BJ (cell line): ENCODE data around the gene CDC26. TPM values are rescaled to one million over a fixed set of nuclear protein-coding genes. Genes with fewer than 3 reads are reported as not detected.
"Not testable (repeated sequence)": the region's sequence is repeated elsewhere in the genome, so short reads cannot be mapped to it uniquely, and the experiment has no call there.

Experiments
- CTCF ChIA-PET: fragments of 350-600 bp; formaldehyde crosslinking; extraction: SDS; loops from one replicate; lab custom pipeline; 2021; ENCODE audit warnings: antibody characterized with exemption, inconsistent platforms; lab: Yijun Ruan, JAX
- POLR2A ChIA-PET: fragments of 300-600 bp; sonication (Branson Sonifier 250); formaldehyde crosslinking; extraction: SDS; loops from one replicate; lab custom pipeline; 2021; ENCODE audit warnings: antibody characterized with exemption; lab: Charles Lee
- DNase-seq: peaks from one replicate; pipeline ENCODE4 v3.0.0-alpha.2; 2011; ENCODE audit warnings: low read depth
- H3K27me3 ChIP-seq: 2 replicates; pipeline ENCODE4 v1.6.0; 2011; ENCODE audit warnings: low read length; ENCODE audit not compliant: control insufficient read depth, insufficient read depth
- H3K36me3 ChIP-seq: 2 replicates; pipeline ENCODE4 v1.5.1; 2011; ENCODE audit warnings: low read length; ENCODE audit not compliant: control insufficient read depth, insufficient read depth
- H3K4me3 ChIP-seq: 2 replicates; pipeline ENCODE4 v1.5.1; 2011; ENCODE audit warnings: low read depth, mild to moderate bottlenecking, control low read depth, low read length
- CTCF ChIP-seq: IDR thresholded peaks from 2 replicates; pipeline ENCODE4 v1.5.1; 2011; ENCODE audit warnings: low read depth, mild to moderate bottlenecking, control low read depth, inconsistent platforms, low read length, moderate library complexity; ENCODE audit not compliant: insufficient read depth
- polyA plus RNA-seq: library from polyadenylated mRNA; depleted of rRNA; stranded (reverse); fragments of >200 nt; gene quantifications from 2 replicates; pipeline ENCODE4 v1.2.3, GENCODE V29; 2011

Gene CDC26
- polyA plus RNA-seq, 1 experiment = 11.1 TPM

GRCh38 chr9:113255438-113255837 is 19.9 kb downstream of the CDC26 start:
- ChIA-PET POLR2A (no interaction called here), CTCF (no interaction called here)
- no peaks in the 10 kb centered on the region for H3K27me3 ChIP-seq
- no peak for TF ChIP-seq CTCF
- no peak overlapping the region for H3K4me3 ChIP-seq
- DNase-seq = no peak
- H3K36me3 ChIP-seq = peaks cover 9% of the 10 kb centered on the region

GRCh38 chr9:113254991-113255390 is 20.4 kb downstream of the CDC26 start:
- DNase-seq = no peak
- Histone ChIP-seq H3K4me3 (no peak overlapping the region), H3K36me3 (peaks cover 6% of the 10 kb centered on the region), H3K27me3 (no peaks in the 10 kb centered on the region)
- ChIA-PET POLR2A (no interaction called here), CTCF (no interaction called here)
- no peak for TF ChIP-seq CTCF

GRCh38 chr9:113250807-113251206 is 24.6 kb downstream of the CDC26 start:
- Histone ChIP-seq H3K4me3 (no peak overlapping the region), H3K27me3 (no peaks in the 10 kb centered on the region), H3K36me3 (no peaks in the 10 kb centered on the region)
- POLR2A ChIA-PET = no interaction called here
- DNase-seq = no peak
- CTCF ChIA-PET = no interaction called here
- no peak for TF ChIP-seq CTCF

- POLR2A ChIA-PET, DNase-seq, CTCF ChIA-PET, H3K4me3 ChIP-seq, H3K36me3 ChIP-seq, H3K27me3 ChIP-seq: not testable (repeated sequence)
These were observed 25.7 kb downstream of the CDC26 start for GRCh38 chr9:113249661-113250060.

GRCh38 chr9:113247640-113248039 is 27.7 kb downstream of the CDC26 start:
- Histone ChIP-seq H3K4me3 (no peak overlapping the region), H3K27me3 (no peaks in the 10 kb centered on the region), H3K36me3 (no peaks in the 10 kb centered on the region)
- CTCF ChIA-PET = no interaction called here
- POLR2A ChIA-PET = interaction anchor here (0.7 kb wide), 1 partner anchor 25 kb away, joined by 3 read pairs; no protein-coding TSS in a partner anchor
- no peak for DNase-seq
- TF ChIP-seq CTCF = no peak

GRCh38 chr9:113246928-113247327 is 28.4 kb downstream of the CDC26 start:
- no peak overlapping the region for H3K4me3 ChIP-seq
- ChIA-PET CTCF (no interaction called here), POLR2A (no interaction called here)
- H3K36me3 ChIP-seq = no peaks in the 10 kb centered on the region
- no peak for TF ChIP-seq CTCF
- no peak for DNase-seq
- H3K27me3 ChIP-seq = no peaks in the 10 kb centered on the region
